Subcutaneous abdominal adipose tissue (tissue), 5 donors: Measurements from ENCODE around the gene TMEM120B.
"Not testable (repeated sequence)": the region's sequence is repeated elsewhere in the genome, so short reads cannot be mapped to it uniquely, and the experiment has no call there.

Experiments
- H3K27ac ChIP-seq: one replicate; pipeline ENCODE4 v1.7.0; 2013; ENCODE audit warnings: low read depth, mild to moderate bottlenecking, inconsistent platforms, low read length, moderate library complexity
- H3K27me3 ChIP-seq, 5 donors: one replicate each; pipeline ENCODE4 v1.7.0; 2013; ENCODE audit warnings: low read length in 5 of 5, inconsistent platforms in 1 of 5; ENCODE audit not compliant: control insufficient read depth in 5 of 5, insufficient read depth in 4 of 5
- H3K36me3 ChIP-seq, 5 donors: one replicate each; pipeline ENCODE4 v1.7.0; 2013; ENCODE audit warnings: low read length in 5 of 5; ENCODE audit not compliant: control insufficient read depth in 5 of 5, insufficient read depth in 5 of 5
- H3K4me1 ChIP-seq, 5 donors: one replicate each; pipeline ENCODE4 v1.7.0; 2013; ENCODE audit warnings: low read length in 5 of 5, mild to moderate bottlenecking in 3 of 5, moderate library complexity in 1 of 5; ENCODE audit not compliant: control insufficient read depth in 5 of 5, insufficient read depth in 5 of 5
- H3K4me3 ChIP-seq, 5 donors: one replicate each; pipeline ENCODE4 v1.7.0; 2013; ENCODE audit warnings: low read length in 5 of 5, low read depth in 1 of 5
- H3K9ac ChIP-seq, 5 donors: one replicate each; pipeline ENCODE4 v1.7.0; 2013; ENCODE audit warnings: low read length in 5 of 5, mild to moderate bottlenecking in 4 of 5, moderate library complexity in 3 of 5
- H3K9me3 ChIP-seq, 5 donors: one replicate each; pipeline ENCODE4 v1.7.0; 2013; ENCODE audit warnings: low read length in 5 of 5; ENCODE audit not compliant: control insufficient read depth in 5 of 5
- donor health status: healthy.
- donor health status: healthy.
- donor health status: healthy.
- donor health status: healthy.
- donor health status: healthy.

The TMEM120B gene

DNA sequence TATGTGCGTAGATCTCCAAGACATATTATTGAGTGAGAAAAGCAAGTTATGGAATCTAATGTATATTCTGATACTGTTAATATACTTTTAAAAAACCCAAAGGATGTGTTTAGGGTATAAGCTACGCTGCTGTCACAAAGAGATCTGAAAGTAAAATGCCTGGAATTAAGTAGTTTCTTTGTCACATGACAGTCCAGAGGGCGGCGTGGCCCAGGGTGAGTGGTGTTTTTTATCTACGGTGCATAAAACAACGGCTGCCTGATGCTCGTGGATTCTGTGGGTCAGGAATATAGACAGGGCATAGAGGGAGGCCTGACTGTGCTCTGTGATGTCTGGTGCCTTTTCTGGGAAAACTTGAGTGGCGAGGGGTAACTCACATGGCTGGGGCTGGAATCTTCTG, 21.3 kb downstream of the TMEM120B start:
- Histone ChIP-seq H3K4me3 (no peak overlapping the region), H3K27me3 (no peaks in the 10 kb centered on the region), H3K36me3 (no peaks in the 10 kb centered on the region), H3K4me1 (peaks cover 0 to 17% (median 4%) of the 10 kb centered on the region in 5 donors), H3K9ac (no peak overlapping the region), H3K27ac (no peak overlapping the region), H3K9me3 (no peaks in the 10 kb centered on the region)

DNA sequence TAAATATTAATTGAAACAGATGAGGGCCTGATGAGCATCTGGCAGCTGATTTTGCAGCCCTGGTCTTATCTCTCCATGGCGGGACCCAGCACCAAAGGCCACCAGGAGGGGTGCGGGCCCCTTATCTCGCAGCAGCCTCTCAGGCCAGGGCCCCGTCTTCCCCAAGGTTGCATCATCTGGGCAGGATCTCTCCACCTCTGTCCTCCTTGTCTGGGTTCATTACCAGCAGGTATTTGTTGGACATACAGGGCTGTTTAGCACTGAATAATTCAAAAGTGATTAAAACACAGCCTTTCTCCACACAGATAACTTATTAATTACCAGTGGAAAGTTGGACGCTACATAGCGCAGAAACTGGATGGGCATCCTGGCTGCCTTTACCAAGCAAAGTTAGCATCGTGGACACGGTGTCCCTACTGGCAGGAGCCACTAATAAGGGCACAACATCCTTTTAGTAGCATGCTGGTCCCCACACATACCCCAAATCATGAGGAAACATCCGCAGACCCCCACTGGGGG, 25.8 kb downstream of the TMEM120B start:
- H3K4me3 ChIP-seq = no peak overlapping the region

DNA sequence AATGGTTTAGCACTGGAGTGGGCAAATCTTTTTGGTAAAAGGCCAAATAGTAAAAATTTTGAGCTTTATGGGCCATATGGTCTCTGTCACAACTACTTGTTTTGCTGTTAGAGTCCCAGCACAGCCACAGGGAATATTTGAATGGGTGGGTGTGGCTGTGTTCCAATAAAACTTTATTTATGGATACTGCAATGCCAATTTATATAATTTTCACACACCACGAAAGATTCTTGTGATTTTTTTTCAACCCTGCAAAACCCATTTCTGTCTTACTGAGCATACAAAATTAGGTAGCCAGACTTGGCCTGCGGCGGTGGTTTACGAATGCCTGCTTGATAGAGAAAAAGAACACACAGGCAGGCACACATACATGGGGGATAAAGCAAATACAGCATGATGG, 28.3 kb downstream of the TMEM120B start:
- H3K27me3 ChIP-seq = no peaks in the 10 kb centered on the region
- no peaks in the 10 kb centered on the region for H3K9me3 ChIP-seq

More for the DNA sequence above, 25.8 kb downstream of the TMEM120B start:
- peaks cover 0 to 6% (median 0%) of the 10 kb centered on the region in 5 donors for H3K4me1 ChIP-seq
- H3K27me3 ChIP-seq = no peaks in the 10 kb centered on the region
- H3K27ac ChIP-seq = no peak overlapping the region
- H3K9me3 ChIP-seq = no peaks in the 10 kb centered on the region
- H3K9ac ChIP-seq = no peak overlapping the region
- no peaks in the 10 kb centered on the region for H3K36me3 ChIP-seq

DNA sequence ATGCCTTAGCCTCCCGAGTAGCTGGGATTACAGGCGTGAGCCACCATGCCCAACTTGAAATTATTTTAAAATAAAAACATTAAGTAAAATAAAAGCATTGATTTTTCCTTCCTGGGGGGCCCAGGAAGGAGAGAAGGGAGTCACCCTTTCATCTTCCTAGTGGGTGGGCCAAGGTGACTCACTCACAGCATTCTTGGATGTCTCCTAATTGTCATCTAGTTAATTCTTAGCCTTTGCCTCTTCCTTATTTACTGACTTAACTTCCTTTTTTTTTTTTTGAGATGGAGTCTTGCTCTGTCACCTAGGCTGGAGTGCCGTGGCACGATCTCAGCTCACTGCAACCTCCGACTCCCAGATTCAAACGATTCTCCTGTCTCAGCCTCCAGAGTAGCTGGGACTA, 29.2 kb downstream of the TMEM120B start:
- no peaks in the 10 kb centered on the region for H3K9me3 ChIP-seq
- H3K27ac ChIP-seq = no peak overlapping the region
- no peaks in the 10 kb centered on the region for H3K27me3 ChIP-seq
- H3K4me3 ChIP-seq = no peak overlapping the region
- no peak overlapping the region for H3K9ac ChIP-seq
- H3K36me3 ChIP-seq = peaks cover 0 to 9% (median 2%) of the 10 kb centered on the region in 5 donors
- peaks cover 0 to 6% (median 0%) of the 10 kb centered on the region in 5 donors for H3K4me1 ChIP-seq

More for the DNA sequence above, 28.3 kb downstream of the TMEM120B start:
- peaks cover 0 to 9% (median 2%) of the 10 kb centered on the region in 5 donors for H3K36me3 ChIP-seq
- H3K27ac ChIP-seq = no peak overlapping the region
- peaks cover 0 to 6% (median 0%) of the 10 kb centered on the region in 5 donors for H3K4me1 ChIP-seq
- no peak overlapping the region for H3K9ac ChIP-seq
- no peak overlapping the region for H3K4me3 ChIP-seq

DNA sequence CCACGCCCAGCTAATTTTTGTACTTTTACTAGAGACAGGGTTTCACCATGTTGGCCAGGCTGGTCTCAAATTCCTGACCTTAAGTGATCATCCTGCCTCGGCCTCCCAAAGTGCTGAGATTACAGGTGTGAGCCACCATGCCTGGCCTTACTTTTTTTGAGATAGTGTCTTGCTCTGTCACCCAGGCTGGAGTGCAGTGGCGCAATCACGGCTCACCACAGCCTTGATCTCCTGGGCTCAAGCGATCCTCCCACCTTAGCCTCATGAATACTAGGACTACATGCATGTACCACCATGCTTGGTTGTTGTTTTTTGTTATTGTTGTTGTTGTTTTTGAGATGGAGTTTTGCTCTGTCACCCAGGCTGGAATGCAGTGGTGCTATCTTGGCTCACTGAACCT, 33.0 kb downstream of the TMEM120B start:
- peaks cover 0 to 29% (median 18%) of the 10 kb centered on the region in 5 donors for H3K36me3 ChIP-seq
- not testable (repeated sequence) for H3K4me1 ChIP-seq, H3K9me3 ChIP-seq, H3K27me3 ChIP-seq, H3K9ac ChIP-seq, H3K4me3 ChIP-seq, H3K27ac ChIP-seq

DNA sequence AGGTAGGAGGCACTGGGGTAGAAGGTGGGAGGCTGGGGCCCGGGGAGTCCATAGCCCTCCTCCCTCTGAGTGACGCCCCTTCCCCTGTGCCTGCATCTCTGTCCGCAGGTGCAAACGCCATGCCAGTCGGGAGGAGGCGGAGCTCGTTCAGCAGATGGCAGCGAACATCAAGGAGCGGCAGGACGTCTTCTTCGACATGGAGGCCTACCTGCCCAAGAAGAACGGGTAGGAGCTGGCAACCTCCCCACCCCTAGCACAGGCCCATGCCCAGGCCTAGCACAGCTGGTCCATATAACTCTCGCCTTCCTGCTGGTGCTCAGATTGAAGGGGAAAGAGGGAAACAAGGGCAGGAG, 35.6 kb downstream of the TMEM120B start:
- no peaks in the 10 kb centered on the region for H3K27me3 ChIP-seq
- H3K9me3 ChIP-seq = no peaks in the 10 kb centered on the region
- no peak overlapping the region for H3K4me3 ChIP-seq
- no peak overlapping the region for H3K27ac ChIP-seq
- no peak overlapping the region for H3K9ac ChIP-seq
- peaks cover 0 to 37% (median 27%) of the 10 kb centered on the region in 5 donors for H3K36me3 ChIP-seq
- no peaks in the 10 kb centered on the region for H3K4me1 ChIP-seq

DNA sequence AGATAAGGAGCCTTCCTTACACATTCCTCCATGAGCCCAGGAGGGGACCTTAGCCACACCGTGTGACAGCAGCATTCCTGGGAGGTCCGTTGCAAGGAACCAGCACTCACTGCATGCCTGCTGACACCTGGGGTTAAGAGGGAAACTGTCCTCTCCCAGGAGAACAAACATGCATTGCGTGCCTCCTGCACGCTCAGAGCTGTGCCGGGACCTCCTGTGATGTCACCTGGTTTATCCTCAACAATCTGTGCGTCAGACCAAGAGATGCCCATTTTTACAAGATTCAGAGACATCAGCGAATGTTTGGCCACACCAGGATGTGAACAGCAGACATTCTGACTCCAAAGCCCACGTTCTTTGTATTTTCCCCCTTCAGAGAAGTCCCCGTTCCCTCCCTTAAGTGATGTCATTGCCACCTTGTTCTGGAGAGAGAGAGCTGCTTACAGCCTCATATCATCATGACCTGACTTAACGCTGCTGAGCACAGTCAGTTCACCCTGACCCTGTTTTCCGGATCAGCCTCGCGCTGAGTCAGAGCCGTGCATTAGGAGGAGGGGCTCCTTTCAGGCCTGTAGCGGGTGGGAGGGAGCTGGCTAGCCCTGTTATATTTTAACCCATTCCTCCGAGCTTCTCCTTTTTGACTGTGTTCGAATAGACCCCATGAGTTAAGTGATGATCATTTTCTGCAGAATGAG, 36.2 kb downstream of the TMEM120B start:
- peaks cover 0 to 3% (median 1%) of the 10 kb centered on the region in 5 donors for H3K4me1 ChIP-seq
- H3K9ac ChIP-seq = no peak overlapping the region
- H3K36me3 ChIP-seq = peaks cover 0 to 34% (median 27%) of the 10 kb centered on the region in 5 donors
- H3K9me3 ChIP-seq = no peaks in the 10 kb centered on the region
- H3K4me3 ChIP-seq = no peak overlapping the region
- no peak overlapping the region for H3K27ac ChIP-seq
- H3K27me3 ChIP-seq = no peaks in the 10 kb centered on the region

DNA sequence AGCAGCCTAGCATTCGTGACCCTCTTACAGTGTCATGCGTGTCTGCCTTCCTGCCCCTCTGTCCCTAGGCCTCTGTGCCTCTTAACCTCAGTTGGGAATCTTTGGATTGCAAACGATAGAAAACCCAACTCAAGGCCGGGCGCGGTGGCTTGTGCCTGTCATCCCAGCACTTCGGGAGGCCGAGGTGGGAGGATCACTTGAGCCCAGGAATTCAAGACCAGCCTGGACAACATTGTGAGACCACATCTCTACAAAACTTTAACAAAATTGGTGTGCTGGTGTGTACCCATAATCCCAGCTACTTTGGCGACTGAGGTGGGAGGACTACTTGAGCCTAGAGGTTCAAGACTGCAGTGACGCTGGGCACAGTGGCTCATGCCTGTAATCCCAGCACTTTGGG, 36.7 kb downstream of the TMEM120B start:
- H3K4me1 ChIP-seq = peaks cover under 1 to 8% (median 7%) of the 10 kb centered on the region in 5 donors
- no peak overlapping the region for H3K4me3 ChIP-seq
- H3K27ac ChIP-seq = no peak overlapping the region
- H3K36me3 ChIP-seq = peaks cover 0 to 34% (median 25%) of the 10 kb centered on the region in 5 donors
- no peak overlapping the region for H3K9ac ChIP-seq
- H3K27me3 ChIP-seq = no peaks in the 10 kb centered on the region
- H3K9me3 ChIP-seq = no peaks in the 10 kb centered on the region

DNA sequence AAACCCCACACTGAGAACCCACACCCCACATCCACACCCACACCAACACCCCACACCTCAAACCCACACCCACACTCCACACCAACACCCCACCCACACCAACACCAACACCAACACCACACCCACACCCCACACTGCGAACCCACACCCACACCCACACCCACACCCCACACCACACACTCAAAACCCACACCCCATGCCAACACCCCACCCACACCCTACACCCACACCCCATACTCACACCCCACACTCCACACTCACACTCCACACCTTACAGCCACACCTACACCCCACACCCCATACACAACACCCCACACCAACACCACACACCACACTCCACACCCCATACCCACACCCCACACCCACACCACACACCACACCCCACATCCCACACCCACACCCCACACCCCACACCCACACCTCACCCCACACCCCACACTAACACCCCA, 38.0 kb downstream of the TMEM120B start:
- no peak overlapping the region for H3K27ac ChIP-seq
- H3K36me3 ChIP-seq = peaks cover 0 to 32% (median 26%) of the 10 kb centered on the region in 5 donors
- H3K4me1 ChIP-seq = peaks cover 2 to 19% (median 10%) of the 10 kb centered on the region in 5 donors
- H3K9me3 ChIP-seq = no peaks in the 10 kb centered on the region
- no peak overlapping the region for H3K4me3 ChIP-seq
- no peak overlapping the region for H3K9ac ChIP-seq
- no peaks in the 10 kb centered on the region for H3K27me3 ChIP-seq

DNA sequence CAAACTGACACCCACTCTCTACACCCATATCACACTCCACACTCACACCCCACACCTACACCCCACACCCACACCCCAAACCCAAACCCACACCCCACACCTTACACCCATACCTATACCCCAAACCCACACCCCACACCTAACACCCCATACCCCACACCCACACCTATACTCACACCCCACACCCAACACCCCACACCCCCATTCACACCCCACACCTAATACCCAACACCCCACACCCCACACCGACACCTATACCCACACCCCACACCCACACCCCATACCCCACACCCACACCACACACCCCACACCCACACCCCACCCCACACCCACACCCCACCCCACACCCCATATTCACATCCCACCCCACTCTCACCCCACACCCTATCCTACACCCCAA, 38.5 kb downstream of the TMEM120B start:
- Histone ChIP-seq H3K27ac (no peak overlapping the region), H3K9me3 (no peaks in the 10 kb centered on the region), H3K36me3 (peaks cover 0 to 32% (median 26%) of the 10 kb centered on the region in 5 donors), H3K4me1 (peaks cover 2 to 19% (median 10%) of the 10 kb centered on the region in 5 donors), H3K9ac (no peak overlapping the region), H3K27me3 (no peaks in the 10 kb centered on the region), H3K4me3 (no peak overlapping the region)
